Activated CD4-positive, alpha-beta T cell treated with anti-CD3 and anti-CD28 coated beads, Interleukin-2, amount 10 ng/mL, durations not matched to agents 7 days and 5 days (primary cell): ENCODE data around the gene ZNF516. TPM values are rescaled to one million over a fixed set of nuclear protein-coding genes. Genes with fewer than 3 reads are reported as not detected.

Source experiments
- CTCF ChIA-PET: fragments of 350-600 bp; sonication (Branson Sonifier 250); formaldehyde crosslinking; loops from one replicate; lab custom pipeline; 2021; ENCODE audit warnings: antibody characterized with exemption; lab: Charles Lee
- POLR2A ChIA-PET: fragments of 350-600 bp; sonication (Branson Sonifier 250); formaldehyde crosslinking; loops from one replicate; lab custom pipeline; 2021; ENCODE audit warnings: antibody characterized with exemption; lab: Charles Lee
- DNase-seq: peaks from one replicate; pipeline ENCODE4 v3.0.0-alpha.2; 2020
- H3K27ac Mint-ChIP-seq: one replicate; pipeline ENCODE4 v1.8.0; 2021; ENCODE audit warnings: mild to moderate bottlenecking, moderate library complexity, mixed read lengths
- H3K27me3 Mint-ChIP-seq: one replicate; pipeline ENCODE4 v1.8.0; 2021; ENCODE audit warnings: mixed read lengths
- H3K36me3 Mint-ChIP-seq: one replicate; pipeline ENCODE4 v1.8.0; 2021; ENCODE audit warnings: low read depth, mixed read lengths
- H3K4me1 Mint-ChIP-seq: one replicate; pipeline ENCODE4 v1.8.0; 2021; ENCODE audit warnings: mixed read lengths
- H3K4me3 Mint-ChIP-seq: one replicate; pipeline ENCODE4 v1.8.0; 2021; ENCODE audit warnings: mild to moderate bottlenecking, moderate library complexity, mixed read lengths
- H3K9me3 Mint-ChIP-seq: one replicate; pipeline ENCODE4 v1.8.0; 2021; ENCODE audit warnings: mixed read lengths
- total RNA-seq, 2 experiments: library from RNA; stranded (reverse); gene quantifications; one replicate each; pipeline ENCODE4 v1.2.3, GENCODE V29; 2021

The ZNF516 gene
- total RNA-seq, 2 experiments from 2014 or later: 3.9 to 4.1 TPM

DNA sequence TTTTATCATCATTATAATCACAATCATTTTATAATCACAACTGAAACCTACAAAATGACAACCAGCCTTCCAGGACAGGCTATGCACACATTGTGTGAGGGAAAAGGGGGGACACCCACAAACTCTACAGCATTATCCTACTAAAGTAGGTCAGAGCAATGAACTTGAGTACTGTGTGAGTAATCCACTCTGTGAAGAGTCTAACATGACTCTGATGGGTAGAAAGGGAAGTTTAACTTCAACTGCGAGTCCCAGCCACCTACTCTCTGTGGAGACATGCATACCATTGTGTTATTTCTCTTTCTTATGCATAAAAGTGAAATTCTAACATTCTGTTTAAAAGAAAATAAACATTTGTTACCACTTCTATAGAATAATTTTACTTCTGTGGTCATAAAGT, 177.9 kb downstream of the ZNF516 start:
- ChIA-PET POLR2A (no interaction called here), CTCF (interaction anchor here (0.9 kb wide), 1 partner anchor 10 kb away, joined by 3 read pairs; no protein-coding TSS in a partner anchor)
- Mint-ChIP-seq H3K27me3 (peaks cover 6% of the 10 kb centered on the region), H3K9me3 (no peaks in the 10 kb centered on the region), H3K4me3 (no peak overlapping the region), H3K36me3 (no peaks in the 10 kb centered on the region), H3K27ac (no peak overlapping the region), H3K4me1 (no peaks in the 10 kb centered on the region)
- no peak for DNase-seq

DNA sequence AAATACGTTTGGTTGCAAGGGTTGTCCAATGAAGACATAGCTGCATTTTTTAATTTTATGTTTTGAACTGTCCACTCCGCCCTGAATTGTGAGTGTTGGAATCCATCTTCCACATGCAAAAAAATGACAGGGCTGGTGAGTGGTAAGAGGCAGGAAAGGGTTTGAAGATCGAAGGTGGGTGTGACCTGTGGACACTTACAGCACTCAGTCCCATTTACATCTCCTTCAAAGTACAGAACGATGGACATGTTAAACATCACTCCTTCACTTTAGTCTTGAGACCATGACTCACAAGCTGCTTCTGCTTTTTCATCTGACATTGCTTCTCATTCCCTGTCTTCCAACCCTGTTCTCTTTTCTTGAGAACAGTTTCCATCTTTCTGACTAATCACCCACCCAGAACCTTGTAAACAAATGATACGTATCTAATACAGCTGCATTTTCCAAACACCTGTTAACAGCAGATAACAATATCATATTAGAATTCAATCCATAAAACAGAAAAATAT, 179.3 kb downstream of the ZNF516 start:
- H3K27ac Mint-ChIP-seq: no peak overlapping the region
- H3K4me1 Mint-ChIP-seq: no peaks in the 10 kb centered on the region
- no peaks in the 10 kb centered on the region for H3K36me3 Mint-ChIP-seq
- CTCF ChIA-PET: no interaction called here
- no peak overlapping the region for H3K4me3 Mint-ChIP-seq
- POLR2A ChIA-PET: no interaction called here
- no peaks in the 10 kb centered on the region for H3K9me3 Mint-ChIP-seq
- peaks cover 6% of the 10 kb centered on the region for H3K27me3 Mint-ChIP-seq
- no peak for DNase-seq

DNA sequence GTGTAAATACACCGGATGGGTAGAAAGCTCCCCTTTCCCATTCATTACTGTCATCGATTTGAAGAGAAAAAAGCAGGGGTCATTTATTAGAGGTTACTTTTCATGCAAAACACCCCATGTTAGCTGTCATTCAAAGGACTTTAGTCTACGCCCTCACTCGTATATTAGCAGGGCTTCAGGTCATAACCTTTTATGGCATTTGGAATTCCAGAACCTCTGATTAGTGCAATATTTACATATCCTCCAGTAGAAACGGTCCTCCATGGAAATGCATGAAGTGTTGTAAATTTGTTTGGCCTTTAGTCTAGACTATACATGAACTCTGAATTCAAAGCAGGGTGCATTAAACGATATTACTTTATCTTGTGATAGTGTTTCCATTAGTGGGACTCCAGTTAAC, 180.5 kb downstream of the ZNF516 start:
- H3K4me1 Mint-ChIP-seq: no peaks in the 10 kb centered on the region
- H3K9me3 Mint-ChIP-seq: no peaks in the 10 kb centered on the region
- H3K36me3 Mint-ChIP-seq: no peaks in the 10 kb centered on the region
- CTCF ChIA-PET: no interaction called here
- no peak overlapping the region for H3K4me3 Mint-ChIP-seq
- H3K27ac Mint-ChIP-seq: no peak overlapping the region
- H3K27me3 Mint-ChIP-seq: peaks cover 9% of the 10 kb centered on the region
- DNase-seq: no peak
- POLR2A ChIA-PET: no interaction called here

DNA sequence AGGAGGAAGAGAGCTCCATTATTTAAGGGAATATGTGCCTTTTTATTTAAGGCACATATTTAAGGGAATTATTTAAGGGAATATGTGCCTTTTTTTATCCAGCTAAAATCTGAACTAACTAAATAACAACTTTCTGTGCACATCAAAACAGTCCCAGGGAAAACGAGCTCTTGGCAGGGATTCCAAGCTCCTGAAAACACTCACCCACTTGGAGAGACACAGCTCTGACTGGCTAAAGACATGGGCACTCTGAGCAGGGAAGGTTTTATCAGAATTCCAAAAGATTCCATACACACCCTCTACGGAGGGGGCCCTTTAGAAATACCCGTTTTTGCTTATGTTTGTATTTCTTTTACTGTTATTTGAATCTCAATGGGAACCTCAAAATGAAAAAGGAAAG, 181.0 kb downstream of the ZNF516 start:
- no peaks in the 10 kb centered on the region for H3K4me1 Mint-ChIP-seq
- ChIA-PET POLR2A (no interaction called here), CTCF (interaction anchor here (0.6 kb wide), 1 partner anchor 11 kb away, joined by 3 read pairs; no protein-coding TSS in a partner anchor)
- no peak overlapping the region for H3K27ac Mint-ChIP-seq
- H3K4me3 Mint-ChIP-seq: no peak overlapping the region
- H3K36me3 Mint-ChIP-seq: no peaks in the 10 kb centered on the region
- no peaks in the 10 kb centered on the region for H3K9me3 Mint-ChIP-seq
- DNase-seq: no peak
- H3K27me3 Mint-ChIP-seq: peaks cover 9% of the 10 kb centered on the region
